Measurements from ENCODE around the gene NMT2. TPM values are rescaled to one million over a fixed set of nuclear protein-coding genes. Genes with fewer than 3 reads are reported as not detected.

The NMT2 gene
- total RNA-seq, 1 donor from 2014 or later, result 25.4 TPM

- Mint-ChIP-seq H3K4me1 (peaks cover 19% of the 10 kb centered on the region), H3K36me3 (peaks cover 5% of the 10 kb centered on the region), H3K27me3 (ENCODE audit: insufficient read depth, low read depth) (peaks cover 4% of the 10 kb centered on the region), H3K4me3 (no peak overlapping the region), H3K9me3 (no peaks in the 10 kb centered on the region), H3K27ac (no peak overlapping the region)
- Histone ChIP-seq H3K4me3 (no peak overlapping the region), H3K4me1 (peaks cover 18% of the 10 kb centered on the region), H4K20me1 (ENCODE audit: low read depth) (peaks cover 50% of the 10 kb centered on the region), H3K79me2 (ENCODE audit: low read depth) (peaks cover 66% of the 10 kb centered on the region), H3K9ac (no peak overlapping the region), H2AFZ (replicated peaks) (no peak overlapping the region), H3K9me3 (ENCODE audit: low read depth) (no peaks in the 10 kb centered on the region), H3K4me2 (no peak overlapping the region), H3K27me3 (no peaks in the 10 kb centered on the region), H3K27ac (no peak overlapping the region), H3K36me3 (no peaks in the 10 kb centered on the region), H3F3A (ENCODE audit: low read depth) (peaks cover 24% of the 10 kb centered on the region)
- no peak for DNase-seq (ENCODE audit: low spot score)
- TF ChIP-seq EZH2phosphoT487 (IDR thresholded peaks at IDR 0.05) (no peak), EZH2 (IDR thresholded peaks at IDR 0.05) (no peak), CTCF (IDR thresholded peaks at IDR 0.05) (no peak)
These were observed 5.2 kb downstream of the NMT2 start for GRCh38 chr10:15163253-15163828.

GRCh38 chr10:15158972-15159371, 9.5 kb downstream of the NMT2 start:
- no peaks in the 10 kb centered on the region for H3K27me3 Mint-ChIP-seq (ENCODE audit: insufficient read depth, low read depth)
- no peak for DNase-seq (ENCODE audit: low spot score)
- no peaks in the 10 kb centered on the region for H3K9me3 ChIP-seq (ENCODE audit: low read depth)
- H3K36me3 Mint-ChIP-seq, result peaks cover 9% of the 10 kb centered on the region
- H3K79me2 ChIP-seq (ENCODE audit: low read depth), result peaks cover 31% of the 10 kb centered on the region
- H3K4me3 ChIP-seq, result no peak overlapping the region
- no peak overlapping the region for H2AFZ ChIP-seq (replicated peaks)
- no peak overlapping the region for H3K27ac Mint-ChIP-seq
- H3K4me2 ChIP-seq, result no peak overlapping the region
- H3K9me3 Mint-ChIP-seq, result no peaks in the 10 kb centered on the region
- H3K4me3 Mint-ChIP-seq, result no peak overlapping the region
- TF ChIP-seq EZH2phosphoT487 (IDR thresholded peaks at IDR 0.05) (no peak), CTCF (IDR thresholded peaks at IDR 0.05) (no peak), EZH2 (IDR thresholded peaks at IDR 0.05) (no peak)
- no peak overlapping the region for H3K27ac ChIP-seq
- H3F3A ChIP-seq (ENCODE audit: low read depth), result no peaks in the 10 kb centered on the region
- H3K4me1 ChIP-seq, result no peaks in the 10 kb centered on the region
- H4K20me1 ChIP-seq (ENCODE audit: low read depth), result peaks cover 26% of the 10 kb centered on the region
- H3K27me3 ChIP-seq, result no peaks in the 10 kb centered on the region
- peaks cover 2% of the 10 kb centered on the region for H3K4me1 Mint-ChIP-seq
- no peaks in the 10 kb centered on the region for H3K36me3 ChIP-seq
- no peak overlapping the region for H3K9ac ChIP-seq

- H3K4me2 ChIP-seq, result no peak overlapping the region
- no peaks in the 10 kb centered on the region for H3K9me3 ChIP-seq (ENCODE audit: low read depth)
- no peak overlapping the region for H2AFZ ChIP-seq (replicated peaks)
- Mint-ChIP-seq H3K27ac (no peak overlapping the region), H3K36me3 (peaks cover 9% of the 10 kb centered on the region), H3K4me3 (no peak overlapping the region), H3K4me1 (peaks cover 2% of the 10 kb centered on the region), H3K27me3 (ENCODE audit: insufficient read depth, low read depth) (no peaks in the 10 kb centered on the region), H3K9me3 (no peaks in the 10 kb centered on the region)
- H4K20me1 ChIP-seq (ENCODE audit: low read depth), result peaks cover 26% of the 10 kb centered on the region
- H3K27me3 ChIP-seq, result no peaks in the 10 kb centered on the region
- no peak overlapping the region for H3K4me3 ChIP-seq
- no peak overlapping the region for H3K9ac ChIP-seq
- no peaks in the 10 kb centered on the region for H3F3A ChIP-seq (ENCODE audit: low read depth)
- no peaks in the 10 kb centered on the region for H3K36me3 ChIP-seq
- H3K27ac ChIP-seq, result no peak overlapping the region
- peaks cover 28% of the 10 kb centered on the region for H3K79me2 ChIP-seq (ENCODE audit: low read depth)
- TF ChIP-seq CTCF (IDR thresholded peaks at IDR 0.05), result no peak
- TF ChIP-seq EZH2phosphoT487 (IDR thresholded peaks at IDR 0.05), result no peak
- no peak for TF ChIP-seq EZH2 (IDR thresholded peaks at IDR 0.05)
- no peaks in the 10 kb centered on the region for H3K4me1 ChIP-seq
- no peak for DNase-seq (ENCODE audit: low spot score)
These were observed 10.0 kb downstream of the NMT2 start for GRCh38 chr10:15158448-15158847.
